ENCODE data around the gene ITGA1. TPM values are rescaled to one million over a fixed set of nuclear protein-coding genes. Genes with fewer than 3 reads are reported as not detected.

Gene ITGA1
- total RNA-seq, 4 donors from 2014 or later, result 21.2 to 49.5 (median 43.1) TPM

GRCh38 chr5:52767766-52768480 lies 19.8 kb upstream of the ITGA1 start:
- no peaks in the 10 kb centered on the region for H3K36me3 ChIP-seq
- H3K9me3 ChIP-seq, result no peaks in the 10 kb centered on the region
- no peak for TF ChIP-seq POLR2A (IDR thresholded peaks at IDR 0.05)
- TF ChIP-seq CTCF (IDR thresholded peaks at IDR 0.05), result no peak
- DNase-seq, result no peak
- H3K4me3 ChIP-seq, result no peak overlapping the region
- no peaks in the 10 kb centered on the region for H3K27me3 ChIP-seq
- H3K27ac ChIP-seq, result no peak overlapping the region
- H3K4me1 ChIP-seq, result no peaks in the 10 kb centered on the region

DNA sequence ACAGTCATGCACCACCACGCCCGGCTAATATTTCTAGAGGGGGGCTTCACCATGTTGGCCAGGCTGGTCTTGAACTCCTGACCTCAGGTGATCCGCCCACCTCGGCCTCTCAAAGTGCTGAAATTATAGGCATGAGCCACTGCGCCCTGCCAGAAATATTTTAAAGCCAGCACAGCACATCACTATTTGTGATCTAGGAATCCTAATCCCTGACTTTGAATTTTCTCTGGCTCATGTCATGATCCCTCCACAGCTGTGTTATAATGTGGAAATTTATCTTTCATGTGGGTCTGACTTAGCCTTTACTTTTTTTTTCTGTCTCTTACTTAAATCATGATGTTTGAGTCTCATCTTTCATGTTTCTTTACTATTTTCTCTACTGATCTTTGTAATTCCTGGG lies 18.7 kb upstream of the ITGA1 start:
- Histone ChIP-seq H3K36me3 (no peaks in the 10 kb centered on the region), H3K9me3 (no peaks in the 10 kb centered on the region), H3K4me3 (no peak overlapping the region), H3K27ac (no peak overlapping the region), H3K4me1 (no peaks in the 10 kb centered on the region), H3K27me3 (no peaks in the 10 kb centered on the region)
- DNase-seq, result no peak
- TF ChIP-seq CTCF (IDR thresholded peaks at IDR 0.05), result no peak
- no peak for TF ChIP-seq POLR2A (IDR thresholded peaks at IDR 0.05)

DNA sequence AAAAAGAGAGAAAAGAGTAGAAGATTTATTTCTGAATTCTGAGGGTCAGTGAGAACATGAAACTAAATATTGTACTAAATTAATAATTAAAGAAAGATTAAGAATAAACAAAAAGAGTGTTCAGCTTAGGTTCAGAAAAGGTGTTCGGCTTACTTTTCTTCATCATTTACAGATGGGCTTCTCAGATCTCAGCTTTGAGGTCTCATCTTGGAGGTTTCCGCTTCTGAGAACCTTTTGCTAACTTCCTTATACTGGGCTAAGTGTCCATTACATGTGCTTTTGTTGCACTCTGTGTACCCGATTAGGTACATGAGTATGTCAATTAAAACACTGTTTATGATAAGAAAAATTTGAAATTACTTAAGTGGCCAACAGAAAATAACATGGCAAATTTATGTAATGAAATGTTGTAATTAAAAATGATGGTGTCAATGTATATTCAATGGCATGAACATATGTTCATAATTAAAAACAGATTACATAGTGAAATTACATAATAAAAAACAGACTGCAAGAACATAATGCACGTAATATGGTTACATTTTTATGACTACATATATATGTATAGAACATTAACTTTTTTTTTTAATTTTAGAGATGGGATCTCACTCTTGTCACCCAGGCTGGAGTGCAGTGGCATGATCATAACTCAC lies 17.3 kb upstream of the ITGA1 start:
- Histone ChIP-seq H3K4me1 (no peaks in the 10 kb centered on the region), H3K27ac (no peak overlapping the region), H3K27me3 (no peaks in the 10 kb centered on the region), H3K9me3 (no peaks in the 10 kb centered on the region), H3K4me3 (no peak overlapping the region), H3K36me3 (no peaks in the 10 kb centered on the region)
- TF ChIP-seq CTCF (IDR thresholded peaks at IDR 0.05), result no peak
- no peak for TF ChIP-seq POLR2A (IDR thresholded peaks at IDR 0.05)
- no peak for DNase-seq

DNA sequence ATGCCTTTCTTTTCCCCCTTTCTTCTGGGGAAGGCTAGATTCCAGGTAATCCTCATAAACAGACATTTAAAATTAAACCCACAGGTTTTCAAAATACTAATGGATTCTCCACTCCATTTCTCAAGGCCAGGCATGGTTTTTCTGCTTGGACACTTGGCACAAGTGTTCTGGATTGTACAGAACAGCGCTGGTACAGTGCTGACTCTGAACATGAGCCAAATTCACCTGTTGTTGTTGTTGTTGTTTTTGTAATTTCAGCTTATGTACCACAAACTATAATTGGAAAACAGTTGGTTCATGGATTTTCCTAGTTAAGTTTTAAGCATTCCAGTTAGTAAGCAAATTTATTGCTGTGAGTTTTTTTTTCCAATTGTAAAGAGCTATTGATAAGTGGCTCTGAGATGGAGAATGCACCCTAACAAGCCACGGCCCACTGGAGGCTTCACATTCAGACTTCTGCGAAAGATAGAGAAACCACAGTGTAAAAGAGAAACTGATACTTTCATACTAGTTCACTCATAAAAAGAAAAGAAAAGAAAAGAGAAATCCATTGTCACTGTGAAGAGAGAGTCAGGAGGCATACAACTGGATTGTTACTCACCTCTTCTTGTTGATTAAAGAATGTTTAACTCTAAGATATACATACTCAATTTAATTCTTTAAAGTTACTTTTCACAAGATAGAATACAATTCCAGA lies 16.2 kb upstream of the ITGA1 start:
- Histone ChIP-seq H3K36me3 (no peaks in the 10 kb centered on the region), H3K27ac (peak overlapping the region in 3 of 4 donors; percentile 26 to 46 (median 34)), H3K4me3 (no peak overlapping the region), H3K9me3 (no peaks in the 10 kb centered on the region), H3K27me3 (no peaks in the 10 kb centered on the region), H3K4me1 (no peaks in the 10 kb centered on the region)
- TF ChIP-seq POLR2A (IDR thresholded peaks at IDR 0.05), result no peak
- TF ChIP-seq CTCF (IDR thresholded peaks at IDR 0.05), result no peak
- peak in 1 of 3 donors; percentile 57 for DNase-seq

- TF ChIP-seq POLR2A (IDR thresholded peaks at IDR 0.05) (no peak), CTCF (IDR thresholded peaks at IDR 0.05) (no peak)
- Histone ChIP-seq H3K4me3 (no peak overlapping the region), H3K27ac (peak overlapping the region in 2 of 4 donors; percentile 7 to 34), H3K36me3 (no peaks in the 10 kb centered on the region), H3K4me1 (no peaks in the 10 kb centered on the region), H3K9me3 (no peaks in the 10 kb centered on the region), H3K27me3 (no peaks in the 10 kb centered on the region)
- no peak for DNase-seq
These were observed 15.0 kb upstream of the ITGA1 start for GRCh38 chr5:52772668-52773067.
